ENCODE data around the gene LAMP1.
"Not testable (repeated sequence)": the region's sequence is repeated elsewhere in the genome, so short reads cannot be mapped to it uniquely, and the experiment has no call there.

The LAMP1 gene

GRCh38 chr13:113258321-113259054 is 38.6 kb upstream of the LAMP1 start:
- Histone ChIP-seq H3K4me1 (ENCODE audit: control insufficient read depth, low read length) (no peaks in the 10 kb centered on the region), H3K36me3 (ENCODE audit: control insufficient read depth, low read length) (peaks cover 75% of the 10 kb centered on the region), H4K20me1 (ENCODE audit: control insufficient read depth, insufficient read depth, low read depth, low read length) (no peaks in the 10 kb centered on the region), H3K27me3 (ENCODE audit: control insufficient read depth, low read length) (no peaks in the 10 kb centered on the region), H3K9me3 (ENCODE audit: control insufficient read depth, insufficient read depth, low read length) (no peaks in the 10 kb centered on the region), H3K4me3 (ENCODE audit: low read length) (no peak overlapping the region), H3F3A (ENCODE audit: control insufficient read depth, insufficient read depth) (peaks cover 3% of the 10 kb centered on the region; the same call in 1 of the 2 replicates), H3K79me2 (ENCODE audit: control insufficient read depth, low read length) (no peaks in the 10 kb centered on the region), H3K27ac (ENCODE audit: low read depth, low read length) (no peak overlapping the region), H3K9me2 (replicated peaks; ENCODE audit: control insufficient read depth, low read length) (no peaks in the 10 kb centered on the region), H3K4me2 (ENCODE audit: low read length) (no peak overlapping the region)
- no peak for TF ChIP-seq CTCF (IDR thresholded peaks at IDR 0.05; ENCODE audit: low read depth, low read length, poor library complexity, severe bottlenecking)
- TF ChIP-seq EZH2phosphoT487 (IDR thresholded peaks at IDR 0.05; ENCODE audit: borderline replicate concordance, low read length): no peak

DNA sequence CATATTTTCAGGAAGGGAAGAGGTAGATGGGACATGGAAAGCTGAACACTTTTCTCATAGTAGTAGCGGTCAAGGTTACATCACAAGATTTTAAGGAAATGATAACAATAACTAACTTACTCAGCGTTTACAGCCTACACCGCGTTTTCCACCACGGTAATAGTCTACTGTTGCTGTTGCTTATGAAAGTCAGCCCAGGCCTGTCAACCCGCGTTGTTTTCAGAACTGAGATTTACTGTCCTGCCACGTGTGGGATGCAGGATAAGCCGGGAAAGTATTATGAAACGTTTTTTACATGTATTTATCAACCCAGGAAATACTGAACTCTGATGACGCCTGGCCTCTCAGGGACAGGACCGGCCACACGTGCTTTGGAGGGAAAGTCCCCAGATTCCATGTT is 36.0 kb upstream of the LAMP1 start:
- TF ChIP-seq CTCF (IDR thresholded peaks at IDR 0.05; ENCODE audit: low read depth, low read length, poor library complexity, severe bottlenecking) (no peak), EZH2phosphoT487 (IDR thresholded peaks at IDR 0.05; ENCODE audit: borderline replicate concordance, low read length) (no peak)
- Histone ChIP-seq H3K4me3 (ENCODE audit: low read length) (no peak overlapping the region), H3K4me2 (ENCODE audit: low read length) (no peak overlapping the region), H3F3A (ENCODE audit: control insufficient read depth, insufficient read depth) (peaks cover 5% of the 10 kb centered on the region), H3K27me3 (ENCODE audit: control insufficient read depth, low read length) (no peaks in the 10 kb centered on the region), H3K9me3 (ENCODE audit: control insufficient read depth, insufficient read depth, low read length) (no peaks in the 10 kb centered on the region), H3K27ac (ENCODE audit: low read depth, low read length) (no peak overlapping the region), H4K20me1 (ENCODE audit: control insufficient read depth, insufficient read depth, low read depth, low read length) (no peaks in the 10 kb centered on the region), H3K36me3 (ENCODE audit: control insufficient read depth, low read length) (peaks cover 65% of the 10 kb centered on the region), H3K79me2 (ENCODE audit: control insufficient read depth, low read length) (no peaks in the 10 kb centered on the region), H3K9me2 (replicated peaks; ENCODE audit: control insufficient read depth, low read length) (no peaks in the 10 kb centered on the region), H3K4me1 (ENCODE audit: control insufficient read depth, low read length) (no peaks in the 10 kb centered on the region)

DNA sequence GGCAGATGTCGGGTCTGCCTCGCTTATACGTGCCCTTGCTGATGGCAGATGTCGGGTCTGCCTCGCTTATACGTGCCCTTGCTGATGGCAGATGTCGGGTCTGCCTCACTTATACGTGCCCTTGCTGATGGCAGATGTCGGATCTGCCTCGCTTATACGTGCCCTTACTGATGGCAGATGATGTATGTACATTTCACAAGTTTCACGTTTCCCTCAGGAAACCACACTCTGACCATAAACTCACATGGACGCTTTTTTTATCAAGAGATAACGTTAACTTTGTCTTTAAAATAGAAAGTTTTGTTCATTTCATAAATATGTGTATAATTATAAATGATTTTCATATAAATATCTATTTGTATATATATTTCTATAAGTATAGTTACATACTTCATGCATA is 34.0 kb upstream of the LAMP1 start:
- H3K27ac ChIP-seq (ENCODE audit: low read depth, low read length); H3K4me1 ChIP-seq (ENCODE audit: control insufficient read depth, low read length); H4K20me1 ChIP-seq (ENCODE audit: control insufficient read depth, insufficient read depth, low read depth, low read length); H3K9me3 ChIP-seq (ENCODE audit: control insufficient read depth, insufficient read depth, low read length); H3K9me2 ChIP-seq (replicated peaks; ENCODE audit: control insufficient read depth, low read length); H3K4me3 ChIP-seq (ENCODE audit: low read length); H3K79me2 ChIP-seq (ENCODE audit: control insufficient read depth, low read length); H3F3A ChIP-seq (ENCODE audit: control insufficient read depth, insufficient read depth); H3K27me3 ChIP-seq (ENCODE audit: control insufficient read depth, low read length); H3K4me2 ChIP-seq (ENCODE audit: low read length): not testable (repeated sequence)
- peaks cover 46% of the 10 kb centered on the region for H3K36me3 ChIP-seq (ENCODE audit: control insufficient read depth, low read length)

DNA sequence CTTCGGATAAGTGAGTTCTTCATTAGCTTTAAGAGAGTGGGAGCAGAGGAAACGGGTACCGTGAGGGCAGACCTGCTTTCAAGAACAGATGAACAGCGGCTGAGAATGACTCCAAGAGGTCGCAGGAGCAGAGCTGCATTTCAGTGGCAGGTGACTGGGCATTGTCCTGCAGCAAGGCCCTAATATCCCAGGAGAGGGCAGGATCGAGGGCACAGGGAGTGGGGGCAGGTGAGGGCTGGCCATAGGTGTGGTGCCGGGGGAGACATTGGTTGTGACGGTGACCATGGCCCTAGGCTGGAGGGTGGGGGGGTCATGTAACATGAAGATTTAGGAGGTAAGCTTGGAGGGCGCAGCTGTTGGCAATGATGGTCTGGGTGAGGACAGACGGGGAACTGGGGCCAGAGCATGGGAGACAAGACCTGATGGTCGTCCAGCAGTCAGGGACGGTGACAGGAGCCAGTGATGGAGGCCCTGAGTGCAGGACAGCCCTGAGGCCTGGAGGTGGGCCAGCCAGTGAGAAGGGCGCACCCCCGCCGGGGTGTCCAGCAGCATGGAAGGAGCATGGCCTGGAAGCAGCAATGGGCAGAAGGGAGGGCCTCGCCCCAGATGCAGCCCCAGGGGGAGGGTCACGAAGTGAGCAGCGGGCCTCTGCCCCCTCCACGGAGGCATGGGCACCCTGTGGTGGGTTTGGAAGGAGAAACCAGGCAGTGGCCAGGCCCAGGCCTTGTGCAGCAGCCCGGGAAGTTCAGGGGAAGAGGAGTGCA is 29.2 kb upstream of the LAMP1 start:
- no peak overlapping the region for H3K4me2 ChIP-seq (ENCODE audit: low read length)
- H3K4me1 ChIP-seq (ENCODE audit: control insufficient read depth, low read length): no peaks in the 10 kb centered on the region
- H3K9me2 ChIP-seq (replicated peaks; ENCODE audit: control insufficient read depth, low read length): no peaks in the 10 kb centered on the region
- H3K36me3 ChIP-seq (ENCODE audit: control insufficient read depth, low read length): peaks cover 10% of the 10 kb centered on the region
- H3F3A ChIP-seq (ENCODE audit: control insufficient read depth, insufficient read depth): peaks cover 5% of the 10 kb centered on the region
- no peaks in the 10 kb centered on the region for H4K20me1 ChIP-seq (ENCODE audit: control insufficient read depth, insufficient read depth, low read depth, low read length)
- H3K27ac ChIP-seq (ENCODE audit: low read depth, low read length): no peak overlapping the region
- H3K4me3 ChIP-seq (ENCODE audit: low read length): no peak overlapping the region
- no peak for TF ChIP-seq CTCF (IDR thresholded peaks at IDR 0.05; ENCODE audit: low read depth, low read length, poor library complexity, severe bottlenecking)
- no peak for TF ChIP-seq EZH2phosphoT487 (IDR thresholded peaks at IDR 0.05; ENCODE audit: borderline replicate concordance, low read length)
- no peaks in the 10 kb centered on the region for H3K79me2 ChIP-seq (ENCODE audit: control insufficient read depth, low read length)
- no peaks in the 10 kb centered on the region for H3K27me3 ChIP-seq (ENCODE audit: control insufficient read depth, low read length)
- no peaks in the 10 kb centered on the region for H3K9me3 ChIP-seq (ENCODE audit: control insufficient read depth, insufficient read depth, low read length)

Data from DOHH2 (cell line).